Liver (tissue), 9 donors: ENCODE data around the gene PAX8. TPM values are rescaled to one million over a fixed set of nuclear protein-coding genes. Genes with fewer than 3 reads are reported as not detected.

Source experiments
- DNase-seq: peaks from one replicate; pipeline ENCODE4 v3.0.0-alpha.2; 2017; ENCODE audit warnings: low spot score
- H3K27ac ChIP-seq, 2 donors: one replicate each; pipeline ENCODE4 v1.7.0; 2013; ENCODE audit warnings: inconsistent platforms in 2 of 2, low read length in 2 of 2, control low read depth in 1 of 2, low read depth in 1 of 2, mild to moderate bottlenecking in 1 of 2
- H3K27me3 ChIP-seq, 4 donors: one replicate each; pipeline versions ENCODE4 v1.6.1 to v1.7.0; 2013; ENCODE audit warnings: low read length in 3 of 4, inconsistent platforms in 1 of 4, mild to moderate bottlenecking in 1 of 4, moderate library complexity in 1 of 4; ENCODE audit not compliant: control insufficient read depth in 4 of 4, insufficient read depth in 4 of 4
- H3K36me3 ChIP-seq, 4 donors: one replicate each; pipeline versions ENCODE4 v1.6.1 to v1.7.0; 2013; ENCODE audit warnings: low read length in 3 of 4, mild to moderate bottlenecking in 3 of 4, low read depth in 1 of 4, moderate library complexity in 1 of 4; ENCODE audit not compliant: control insufficient read depth in 4 of 4, insufficient read depth in 3 of 4
- H3K4me1 ChIP-seq, 4 donors: one replicate each; pipeline versions ENCODE4 v1.6.1 to v1.7.0; 2013; ENCODE audit warnings: low read length in 3 of 4, mild to moderate bottlenecking in 3 of 4, moderate library complexity in 1 of 4; ENCODE audit not compliant: control insufficient read depth in 4 of 4, insufficient read depth in 4 of 4
- H3K4me3 ChIP-seq, 3 donors: one replicate each; pipeline versions ENCODE4 v1.6.1 to v1.7.0; 2013; ENCODE audit warnings: low read length in 3 of 3, control low read depth in 1 of 3, low read depth in 1 of 3, mild to moderate bottlenecking in 1 of 3
- H3K9ac ChIP-seq, 2 donors: one replicate each; pipeline ENCODE4 v1.7.0; 2013; ENCODE audit warnings: low read length in 2 of 2, mild to moderate bottlenecking in 2 of 2, moderate library complexity in 2 of 2, control low read depth in 1 of 2, low read depth in 1 of 2
- H3K9me3 ChIP-seq, 4 donors: one replicate each; pipeline versions ENCODE4 v1.6.1 to v1.7.0; 2013; ENCODE audit warnings: low read length in 3 of 4; ENCODE audit not compliant: control insufficient read depth in 4 of 4
- EGR1 ChIP-seq, 2 donors: IDR thresholded peaks; 2 replicates each; pipeline ENCODE4 v1.6.1; 2016 to 2018; ENCODE audit warnings: antibody characterized with exemption in 2 of 2, low read depth in 2 of 2
- FOXA2 ChIP-seq: IDR thresholded peaks from 2 replicates; pipeline ENCODE4 v1.6.1; 2016; ENCODE audit warnings: antibody characterized with exemption
- HNF4A ChIP-seq, 2 donors: conservative IDR thresholded peaks; 2 replicates each; pipeline ENCODE4 v1.6.1; 2016; ENCODE audit warnings: antibody characterized with exemption in 2 of 2, mild to moderate bottlenecking in 2 of 2
- JUND ChIP-seq, 2 donors: IDR thresholded peaks; 2 replicates each; pipeline ENCODE4 v1.6.1; 2016; ENCODE audit warnings: antibody characterized with exemption in 2 of 2
- MAX ChIP-seq: IDR thresholded peaks from 2 replicates; pipeline ENCODE4 v1.6.1; 2016; ENCODE audit warnings: antibody characterized with exemption
- NR2F2 ChIP-seq: IDR thresholded peaks from 2 replicates; pipeline ENCODE4 v1.6.1; 2016; ENCODE audit warnings: antibody characterized with exemption
- RAD21 ChIP-seq, 2 donors: IDR thresholded peaks; 2 replicates each; pipeline ENCODE4 v1.6.1; 2016; ENCODE audit warnings: antibody characterized with exemption in 2 of 2, mild to moderate bottlenecking in 2 of 2
- REST ChIP-seq: IDR thresholded peaks from 2 replicates; pipeline ENCODE4 v1.6.1; 2016; ENCODE audit warnings: antibody characterized with exemption, mild to moderate bottlenecking
- RXRA ChIP-seq, 2 donors: IDR thresholded peaks; 2 replicates each; pipeline ENCODE4 v1.6.1; 2017 to 2018; ENCODE audit warnings: antibody characterized with exemption in 2 of 2, mild to moderate bottlenecking in 1 of 2
- SP1 ChIP-seq: IDR thresholded peaks from 2 replicates; pipeline ENCODE4 v1.6.1; 2018; ENCODE audit warnings: antibody characterized with exemption, mild to moderate bottlenecking
- YY1 ChIP-seq: IDR thresholded peaks from 2 replicates; pipeline ENCODE4 v1.6.1; 2016; ENCODE audit warnings: antibody characterized with exemption, mild to moderate bottlenecking
- WGBS: extraction: QIAGEN DNeasy Blood & Tissue Kit; methylation state at CpG from one replicate; pipeline ENCODE4 v1.1.7; 2013; 5-methylcytosine and 5-hydroxymethylcytosine counted together
- polyA plus RNA-seq, 2 donors: library from polyadenylated mRNA; stranded (reverse) in 1 of 2; unstranded in 1 of 2; fragments of 200-250 nt in 1 of 2; fragments of >200 nt in 1 of 2; fragmentation: Nextera tagmentation in 1 of 2; extraction: Ambion mirVana in 1 of 2; gene quantifications; one replicate each; pipeline versions ENCODE4 v1.2.1 to v1.2.3, GENCODE V29; 2013 to 2015
- total RNA-seq, 2 donors: library from RNA; depleted of rRNA; stranded (reverse); fragments of >200 nt; gene quantifications; one replicate each; pipeline ENCODE4 v1.2.3, GENCODE V29; 2014
- TF ChIP-seq, protein P1 (sequence below): IDR thresholded peaks from 2 replicates; pipeline ENCODE4 v1.6.1; 2016; ENCODE audit warnings: antibody characterized with exemption
- TF ChIP-seq, protein P2 (sequence below): IDR thresholded peaks from 2 replicates; pipeline ENCODE4 v1.6.1; 2016; ENCODE audit warnings: antibody characterized with exemption
- donor health status: healthy.
- donor health status: healthy.
- donor health status: healthy.
- donor health status: healthy.
- donor health status: healthy.

PAX8 gene
- total and polyA plus RNA-seq, 4 donors, result 0.09 to 0.85 (median 0.33) TPM

- TF ChIP-seq JUND (IDR thresholded peaks at IDR 0.05) (no peak), SP1 (no peak)
Observed at GRCh38 chr2:113173542-113174375, 105.0 kb downstream of the PAX8 start, which contains the start of gene PSD4 (continued).

GRCh38 chr2:113172721-113173541 is 105.8 kb downstream of the PAX8 start:
- Histone ChIP-seq H3K27me3 (no peaks in the 10 kb centered on the region), H3K9ac (no peak overlapping the region), H3K27ac (peak overlapping the region in 1 of 2 donors; percentile 65), H3K4me3 (no peak overlapping the region), H3K4me1 (peaks cover 0 to 16% (median 8%) of the 10 kb centered on the region in 4 donors), H3K9me3 (no peaks in the 10 kb centered on the region), H3K36me3 (peaks cover 0 to 1% (median 0%) of the 10 kb centered on the region in 4 donors)
- 93% methylated on average over 16 of the region's 16 CpGs for WGBS
- DNase-seq, result no peak
- TF ChIP-seq, protein P1, sequence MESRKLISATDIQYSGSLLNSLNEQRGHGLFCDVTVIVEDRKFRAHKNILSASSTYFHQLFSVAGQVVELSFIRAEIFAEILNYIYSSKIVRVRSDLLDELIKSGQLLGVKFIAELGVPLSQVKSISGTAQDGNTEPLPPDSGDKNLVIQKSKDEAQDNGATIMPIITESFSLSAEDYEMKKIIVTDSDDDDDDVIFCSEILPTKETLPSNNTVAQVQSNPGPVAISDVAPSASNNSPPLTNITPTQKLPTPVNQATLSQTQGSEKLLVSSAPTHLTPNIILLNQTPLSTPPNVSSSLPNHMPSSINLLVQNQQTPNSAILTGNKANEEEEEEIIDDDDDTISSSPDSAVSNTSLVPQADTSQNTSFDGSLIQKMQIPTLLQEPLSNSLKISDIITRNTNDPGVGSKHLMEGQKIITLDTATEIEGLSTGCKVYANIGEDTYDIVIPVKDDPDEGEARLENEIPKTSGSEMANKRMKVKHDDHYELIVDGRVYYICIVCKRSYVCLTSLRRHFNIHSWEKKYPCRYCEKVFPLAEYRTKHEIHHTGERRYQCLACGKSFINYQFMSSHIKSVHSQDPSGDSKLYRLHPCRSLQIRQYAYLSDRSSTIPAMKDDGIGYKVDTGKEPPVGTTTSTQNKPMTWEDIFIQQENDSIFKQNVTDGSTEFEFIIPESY, result no peak
- TF ChIP-seq FOXA2, result no peak
- TF ChIP-seq NR2F2, result no peak
- no peak for TF ChIP-seq RAD21 (IDR thresholded peaks at IDR 0.05)
- TF ChIP-seq JUND (IDR thresholded peaks at IDR 0.05), result no peak
- TF ChIP-seq, protein P2, sequence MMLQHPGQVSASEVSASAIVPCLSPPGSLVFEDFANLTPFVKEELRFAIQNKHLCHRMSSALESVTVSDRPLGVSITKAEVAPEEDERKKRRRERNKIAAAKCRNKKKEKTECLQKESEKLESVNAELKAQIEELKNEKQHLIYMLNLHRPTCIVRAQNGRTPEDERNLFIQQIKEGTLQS, result no peak
- no peak for TF ChIP-seq EGR1 (IDR thresholded peaks at IDR 0.05; ENCODE audit: low read depth in 2 of 2)
- TF ChIP-seq YY1, result no peak
- TF ChIP-seq SP1, result no peak
- no peak for TF ChIP-seq MAX
- TF ChIP-seq HNF4A (conservative IDR thresholded peaks at IDR 0.05), result no peak
- no peak for TF ChIP-seq RXRA (IDR thresholded peaks at IDR 0.05)
- no peak for TF ChIP-seq REST
